Measurements from ENCODE around the gene IL12B.
A peak's percentile ranks its signal among the peaks of the same experiment; 100 is the strongest.
"Not testable (repeated sequence)": the region's sequence is repeated elsewhere in the genome, so short reads cannot be mapped to it uniquely, and the experiment has no call there.

IL12B gene

GRCh38 chr5:159290741-159291140 lies 39.5 kb downstream of the IL12B start:
- DNase-seq = no peak

DNA sequence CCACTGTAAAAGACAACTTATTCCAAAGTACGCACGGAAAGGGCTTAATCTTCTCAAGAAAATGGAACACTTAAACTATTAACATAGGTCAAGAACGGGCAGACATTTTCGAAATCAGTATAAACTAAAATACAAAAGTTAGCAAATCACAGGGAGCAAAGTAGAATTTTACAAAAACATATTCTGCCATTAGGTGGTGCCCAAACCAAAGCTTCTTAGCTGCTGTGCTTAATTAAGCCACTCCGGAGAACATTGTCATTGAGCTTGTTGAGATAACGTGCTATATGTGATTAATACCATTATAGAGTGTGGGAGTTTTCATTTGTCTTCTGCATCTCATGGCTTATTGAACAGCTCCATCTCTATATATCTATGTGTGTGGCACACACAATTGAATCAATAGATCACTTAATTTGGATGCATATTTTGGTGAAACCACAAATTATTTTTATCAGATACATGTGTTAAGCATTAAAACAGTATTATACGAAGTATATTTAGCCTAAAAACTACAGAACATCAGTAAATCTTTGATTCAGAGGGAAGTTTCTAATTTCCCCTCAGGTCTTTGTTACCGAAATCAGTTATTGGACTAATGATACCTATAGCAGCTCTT lies 43.8 kb downstream of the IL12B start:
- DNase-seq = peak; percentile 5

GRCh38 chr5:159274676-159275075 lies 55.6 kb downstream of the IL12B start:
- DNase-seq = no peak

GRCh38 chr5:159273923-159274322 lies 56.4 kb downstream of the IL12B start:
- DNase-seq = no peak

DNA sequence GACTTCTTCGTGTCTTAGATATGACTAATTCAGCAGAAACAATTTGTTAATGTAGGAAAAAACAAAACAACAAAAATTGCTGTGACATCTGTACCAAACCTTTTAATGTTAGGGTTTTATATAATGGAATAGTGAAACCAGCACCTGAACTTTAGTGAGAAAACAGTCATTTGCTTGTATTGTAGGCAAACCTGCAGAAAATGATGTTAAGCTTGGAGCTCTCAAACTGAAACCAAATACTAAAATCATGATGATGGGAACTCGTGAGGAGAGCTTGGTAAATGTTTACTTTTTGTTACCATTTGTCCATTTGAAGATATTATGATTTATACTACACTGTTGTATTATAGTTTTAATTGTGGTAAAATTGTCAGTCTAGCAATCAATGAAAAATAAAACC lies 60.6 kb downstream of the IL12B start:
- no peak for DNase-seq

- not testable (repeated sequence) for DNase-seq
These were observed 63.5 kb downstream of the IL12B start for GRCh38 chr5:159266764-159267163.

All from NCI-H446 treated with DMSO at 0.1 percent for 48 hours (cell line).